22Rv1 (cell line): ENCODE data around the gene DOCK11.

Source experiments
- ZFX ChIP-seq: fragments of 450-650 bp; IDR thresholded peaks from 2 replicates; pipeline ENCODE4 v1.6.1; 2017; ENCODE audit warnings: antibody characterized with exemption, borderline replicate concordance
- TF ChIP-seq, protein P1 (sequence below): fragments of 450-650 bp; IDR thresholded peaks from 2 replicates; pipeline ENCODE4 v1.5.1; 2017; ENCODE audit warnings: mild to moderate bottlenecking

DNA sequence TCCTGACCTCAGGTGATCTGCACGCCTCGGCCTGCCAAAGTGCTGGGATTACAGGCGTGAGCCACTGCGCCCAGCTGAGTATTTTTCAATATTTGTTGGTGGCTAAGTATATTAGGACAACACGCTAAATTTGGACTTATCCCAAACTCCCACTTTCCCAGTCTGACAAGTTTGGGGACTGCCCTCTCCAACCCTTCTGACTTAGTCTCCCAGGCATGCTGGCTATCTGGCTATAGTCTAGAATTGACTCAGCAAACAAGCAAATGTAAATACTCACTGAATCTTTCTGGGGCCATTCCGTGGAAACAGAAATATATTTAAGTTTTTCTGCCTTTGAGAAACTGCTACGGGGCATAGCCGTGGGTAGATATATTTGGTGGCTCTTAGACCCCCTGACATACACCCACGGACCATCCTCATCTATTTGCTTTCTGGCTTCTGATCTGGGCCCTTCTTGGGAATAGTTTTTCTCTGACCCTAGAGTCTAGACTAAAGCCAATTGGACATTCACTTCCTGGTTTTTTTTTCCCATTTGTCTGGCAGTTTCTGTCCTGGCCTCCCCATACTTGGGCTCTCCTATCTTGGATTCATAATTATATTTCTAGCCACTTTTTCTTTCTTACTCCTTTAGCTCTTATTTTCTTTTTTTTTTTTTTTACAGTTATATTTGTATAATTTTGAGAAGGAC lies 11.3 kb upstream of the DOCK11 start:
- TF ChIP-seq, protein P1, sequence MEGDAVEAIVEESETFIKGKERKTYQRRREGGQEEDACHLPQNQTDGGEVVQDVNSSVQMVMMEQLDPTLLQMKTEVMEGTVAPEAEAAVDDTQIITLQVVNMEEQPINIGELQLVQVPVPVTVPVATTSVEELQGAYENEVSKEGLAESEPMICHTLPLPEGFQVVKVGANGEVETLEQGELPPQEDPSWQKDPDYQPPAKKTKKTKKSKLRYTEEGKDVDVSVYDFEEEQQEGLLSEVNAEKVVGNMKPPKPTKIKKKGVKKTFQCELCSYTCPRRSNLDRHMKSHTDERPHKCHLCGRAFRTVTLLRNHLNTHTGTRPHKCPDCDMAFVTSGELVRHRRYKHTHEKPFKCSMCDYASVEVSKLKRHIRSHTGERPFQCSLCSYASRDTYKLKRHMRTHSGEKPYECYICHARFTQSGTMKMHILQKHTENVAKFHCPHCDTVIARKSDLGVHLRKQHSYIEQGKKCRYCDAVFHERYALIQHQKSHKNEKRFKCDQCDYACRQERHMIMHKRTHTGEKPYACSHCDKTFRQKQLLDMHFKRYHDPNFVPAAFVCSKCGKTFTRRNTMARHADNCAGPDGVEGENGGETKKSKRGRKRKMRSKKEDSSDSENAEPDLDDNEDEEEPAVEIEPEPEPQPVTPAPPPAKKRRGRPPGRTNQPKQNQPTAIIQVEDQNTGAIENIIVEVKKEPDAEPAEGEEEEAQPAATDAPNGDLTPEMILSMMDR: no peak
- TF ChIP-seq ZFX: no peak
